Fibroblast of pulmonary artery (primary cell): ENCODE measurements around the gene COL20A1.

Experiments
- DNase-seq: peaks from one replicate; pipeline ENCODE4 v3.0.0-alpha.2; 2010; ENCODE audit warnings: low read depth
- H3K4me3 ChIP-seq: replicated peaks from 2 replicates; pipeline ENCODE4 v1.5.1; 2011; ENCODE audit warnings: low read depth, mild to moderate bottlenecking, control low read depth, low read length, moderate library complexity
- TF ChIP-seq, protein P1 (sequence below): IDR thresholded peaks from 2 replicates; pipeline ENCODE4 v1.5.1; 2011; ENCODE audit warnings: mild to moderate bottlenecking, control low read depth, low read length, inconsistent platforms; ENCODE audit errors: missing control alignments

The COL20A1 gene

DNA sequence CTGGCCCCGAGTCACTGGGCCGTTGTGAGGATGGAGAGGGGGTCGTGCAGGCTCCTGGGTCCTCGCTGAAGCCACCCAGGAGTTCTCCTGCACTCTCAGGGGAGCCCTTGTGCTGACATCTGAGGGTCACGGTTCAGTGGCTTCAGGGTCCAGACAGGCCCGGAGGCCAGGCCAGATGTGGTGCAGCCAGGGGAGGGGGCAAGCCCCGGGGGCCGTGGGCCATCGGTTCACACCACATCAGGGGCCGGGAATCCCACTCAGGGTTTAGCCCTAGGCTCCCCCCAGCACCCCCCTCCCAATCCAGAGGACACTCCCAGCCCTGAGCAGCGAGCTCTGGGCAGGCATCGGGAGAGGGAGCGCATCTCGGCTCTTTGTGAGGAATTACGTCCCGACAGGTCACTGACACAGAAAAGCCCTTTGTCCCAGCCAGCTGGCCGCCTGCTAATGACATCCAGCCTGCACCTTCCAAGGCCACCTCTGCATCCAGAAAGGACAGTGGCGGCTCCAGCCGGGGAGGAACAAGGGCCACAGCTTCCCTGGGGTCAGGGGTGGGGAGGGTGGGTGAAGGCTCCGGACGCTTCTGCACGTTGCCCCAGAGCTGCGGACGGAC lies 74.6 kb downstream of the COL20A1 start:
- no peak overlapping the region for H3K4me3 ChIP-seq
- no peak for DNase-seq
- TF ChIP-seq, protein P1, sequence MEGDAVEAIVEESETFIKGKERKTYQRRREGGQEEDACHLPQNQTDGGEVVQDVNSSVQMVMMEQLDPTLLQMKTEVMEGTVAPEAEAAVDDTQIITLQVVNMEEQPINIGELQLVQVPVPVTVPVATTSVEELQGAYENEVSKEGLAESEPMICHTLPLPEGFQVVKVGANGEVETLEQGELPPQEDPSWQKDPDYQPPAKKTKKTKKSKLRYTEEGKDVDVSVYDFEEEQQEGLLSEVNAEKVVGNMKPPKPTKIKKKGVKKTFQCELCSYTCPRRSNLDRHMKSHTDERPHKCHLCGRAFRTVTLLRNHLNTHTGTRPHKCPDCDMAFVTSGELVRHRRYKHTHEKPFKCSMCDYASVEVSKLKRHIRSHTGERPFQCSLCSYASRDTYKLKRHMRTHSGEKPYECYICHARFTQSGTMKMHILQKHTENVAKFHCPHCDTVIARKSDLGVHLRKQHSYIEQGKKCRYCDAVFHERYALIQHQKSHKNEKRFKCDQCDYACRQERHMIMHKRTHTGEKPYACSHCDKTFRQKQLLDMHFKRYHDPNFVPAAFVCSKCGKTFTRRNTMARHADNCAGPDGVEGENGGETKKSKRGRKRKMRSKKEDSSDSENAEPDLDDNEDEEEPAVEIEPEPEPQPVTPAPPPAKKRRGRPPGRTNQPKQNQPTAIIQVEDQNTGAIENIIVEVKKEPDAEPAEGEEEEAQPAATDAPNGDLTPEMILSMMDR = no peak

DNA sequence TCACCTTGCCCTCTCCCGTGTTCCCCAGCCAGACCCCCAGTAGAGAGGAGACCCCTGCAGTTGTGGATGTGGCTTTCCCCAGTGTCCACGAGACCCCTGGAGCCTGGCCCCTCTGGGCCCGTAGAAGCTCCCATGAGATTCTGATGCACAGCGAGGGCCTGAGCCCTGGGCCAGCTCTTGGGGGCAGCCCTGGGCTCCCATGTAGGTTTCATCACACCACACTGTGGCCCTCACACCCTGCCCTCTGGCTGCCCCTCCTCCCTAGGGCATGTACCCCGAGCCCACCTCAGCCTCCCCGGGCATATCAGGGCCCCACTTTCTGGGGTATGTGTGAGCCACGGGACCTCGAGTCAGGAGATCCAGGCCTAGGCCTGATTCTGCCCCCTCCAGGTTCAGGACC lies 75.2 kb downstream of the COL20A1 start:
- no peak for DNase-seq
- TF ChIP-seq, protein P1 = no peak
- H3K4me3 ChIP-seq = no peak overlapping the region

DNA sequence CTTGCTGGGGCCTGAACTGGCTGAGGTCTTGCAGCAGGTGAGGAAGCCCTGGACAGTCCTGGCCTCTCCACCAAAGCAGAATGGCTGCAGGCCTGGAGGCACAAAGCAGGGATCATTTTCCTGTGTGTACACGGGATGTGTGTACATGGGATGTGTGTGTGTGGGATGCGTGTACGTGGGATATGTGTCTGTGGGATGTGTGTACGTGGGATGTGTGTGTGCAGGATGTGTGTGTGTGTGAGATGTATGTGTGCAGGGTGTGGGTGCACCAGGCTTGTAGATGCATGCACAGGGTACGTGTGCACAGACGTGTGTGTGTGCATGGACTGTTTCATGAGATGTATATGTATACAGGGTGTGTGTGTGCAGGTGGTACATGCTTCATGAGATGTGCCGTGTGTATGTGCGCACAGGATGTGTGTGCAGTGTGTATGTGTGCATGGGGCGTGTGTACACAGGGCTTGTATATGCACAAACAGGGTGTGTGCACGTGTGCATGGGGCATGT lies 76.1 kb downstream of the COL20A1 start:
- DNase-seq = no peak
- TF ChIP-seq, protein P1 = no peak
- H3K4me3 ChIP-seq = no peak overlapping the region

DNA sequence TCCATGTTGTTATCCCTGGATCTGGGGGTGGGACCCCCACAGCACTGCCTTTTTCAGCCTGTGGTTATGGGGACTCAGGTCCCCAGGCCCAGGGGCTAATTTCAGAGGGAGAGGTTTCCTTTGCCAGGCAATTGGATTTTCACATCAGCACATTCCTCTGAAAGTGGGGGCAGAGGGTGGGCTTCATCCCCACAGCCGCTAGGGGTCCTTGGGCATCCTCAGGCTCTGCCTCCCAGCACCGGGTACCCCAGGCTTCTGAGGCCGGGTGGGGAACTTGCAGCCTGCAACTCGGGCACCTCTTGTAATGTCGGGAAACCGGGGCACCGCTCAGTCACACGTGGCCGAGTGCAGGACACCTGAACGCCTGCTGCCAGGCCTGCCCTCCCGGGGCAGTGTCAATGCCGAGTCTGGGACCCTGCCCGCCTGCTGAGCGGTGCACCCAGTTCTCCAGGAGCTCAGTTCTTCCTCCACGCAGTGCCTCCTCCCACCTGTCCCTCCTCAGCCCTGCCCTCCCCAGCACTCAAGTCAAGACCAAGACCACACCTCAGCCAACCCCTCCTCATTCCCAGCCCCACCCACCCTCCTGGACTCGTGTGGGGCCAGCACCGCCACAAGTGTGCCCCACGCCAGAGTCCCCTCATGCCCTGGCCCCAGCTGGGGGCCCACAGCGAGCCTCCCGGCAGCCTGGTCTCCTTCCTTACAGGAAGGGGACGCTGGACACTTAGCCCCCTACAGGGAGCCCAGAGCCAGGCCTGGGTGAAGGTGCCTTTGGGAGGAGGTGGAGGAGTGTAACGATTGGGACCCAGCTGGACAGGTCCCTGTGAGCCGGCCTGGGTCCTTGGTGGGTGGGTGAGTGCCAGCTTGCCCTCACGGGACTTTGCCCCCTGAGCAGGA lies 77.0 kb downstream of the COL20A1 start:
- H3K4me3 ChIP-seq = no peak overlapping the region
- TF ChIP-seq, protein P1 = no peak
- no peak for DNase-seq

DNA sequence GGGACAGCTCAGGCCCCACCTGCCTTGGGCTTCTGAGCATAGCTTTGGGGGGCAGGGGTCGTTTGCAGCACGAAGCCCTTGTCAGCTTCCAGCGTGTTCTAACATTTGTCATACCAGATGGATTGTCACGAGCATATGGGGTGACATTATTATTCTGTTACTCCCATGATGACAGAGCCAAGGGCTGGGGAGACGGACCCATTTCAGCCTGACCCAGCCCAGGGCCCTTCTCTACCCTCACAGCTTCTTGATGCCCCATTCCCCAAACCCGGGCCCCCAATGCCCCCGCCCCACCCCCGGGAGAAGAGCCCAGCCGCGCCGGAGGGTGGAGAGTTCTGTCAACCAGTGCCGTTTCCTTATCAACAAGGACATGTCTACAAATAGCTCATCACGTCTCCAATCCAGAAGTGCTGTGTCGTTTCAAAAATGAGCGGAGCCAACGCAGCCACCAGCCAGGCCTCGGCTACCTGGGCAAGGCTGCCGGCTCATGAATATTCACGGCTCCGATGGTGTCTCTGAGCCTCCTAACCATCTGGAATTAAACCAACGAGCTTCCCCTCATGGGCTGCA lies 77.7 kb downstream of the COL20A1 start:
- no peak overlapping the region for H3K4me3 ChIP-seq
- TF ChIP-seq, protein P1 = no peak
- DNase-seq = no peak

DNA sequence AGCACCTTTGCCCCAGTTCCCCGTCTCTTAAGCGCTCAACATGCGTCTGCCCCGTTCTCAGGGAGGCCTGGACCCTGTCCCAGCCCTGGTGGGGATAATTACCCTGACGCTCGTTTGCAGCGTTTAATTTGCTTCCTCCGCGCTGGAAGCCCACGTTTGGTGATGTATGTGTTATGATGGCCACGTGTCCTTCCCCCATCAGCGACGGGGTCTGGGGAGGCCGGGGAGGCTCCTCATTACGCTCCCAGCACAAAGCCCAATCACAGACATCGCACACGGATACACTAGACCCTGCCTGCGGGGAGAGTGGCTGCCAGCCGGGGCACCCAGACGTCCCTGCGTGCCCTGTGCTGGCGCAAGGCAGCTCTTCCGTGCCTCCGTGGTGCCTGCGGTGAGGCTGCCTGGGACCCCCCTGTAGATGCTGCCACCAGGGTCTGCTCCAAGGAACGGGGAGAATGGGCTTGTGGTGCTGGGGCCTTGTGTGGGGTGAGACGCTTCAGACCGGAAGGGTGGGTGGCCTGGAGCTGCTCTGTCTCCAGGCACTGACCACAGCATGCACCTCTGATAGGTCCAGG lies 78.4 kb downstream of the COL20A1 start:
- no peak overlapping the region for H3K4me3 ChIP-seq
- no peak for DNase-seq
- TF ChIP-seq, protein P1 = no peak
